COLO668 (cell line): ENCODE results near the gene OTOG.
A peak's percentile ranks its signal among the peaks of the same experiment; 100 is the strongest.

Experiments used
- DNase-seq: peaks from one replicate; lab custom pipeline; 2025; ENCODE audit not compliant: unreplicated experiment; lab: John Stamatoyannopoulos, UW

OTOG gene

DNA sequence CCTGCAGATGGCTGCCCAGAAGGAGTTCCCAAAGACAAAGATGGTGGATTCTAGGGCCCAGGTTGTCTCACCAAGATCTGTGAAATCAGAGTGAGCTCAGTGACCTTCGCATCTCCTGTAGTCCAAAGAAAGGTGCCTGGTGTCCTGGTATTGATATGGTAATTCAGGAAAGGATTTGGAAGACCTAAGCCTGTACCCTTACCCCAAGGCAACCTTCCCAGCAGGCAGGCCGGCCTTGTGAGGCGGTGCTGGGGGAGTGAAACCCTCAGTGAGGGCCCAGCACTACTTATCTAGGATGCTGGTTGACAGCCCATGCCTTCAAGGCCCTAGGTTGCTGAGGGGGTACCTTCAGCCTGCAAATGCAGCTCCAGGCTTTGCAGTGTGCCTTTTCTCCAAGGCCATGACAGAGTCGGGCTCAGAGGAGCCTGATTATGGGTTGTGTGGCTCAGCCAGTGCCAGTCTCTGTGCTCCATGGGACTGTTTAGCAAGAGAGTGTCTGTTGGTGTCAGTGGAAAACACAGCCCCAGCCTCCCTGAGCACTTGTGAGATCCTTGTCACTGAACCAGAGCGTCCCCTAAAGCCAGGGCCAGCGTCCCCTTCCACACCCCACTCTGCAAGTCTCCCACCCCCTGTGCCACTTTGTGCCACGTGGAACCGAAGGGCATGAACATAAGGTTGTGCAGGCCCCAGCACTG, 99.5 kb downstream of the OTOG start:
- no peak for DNase-seq

DNA sequence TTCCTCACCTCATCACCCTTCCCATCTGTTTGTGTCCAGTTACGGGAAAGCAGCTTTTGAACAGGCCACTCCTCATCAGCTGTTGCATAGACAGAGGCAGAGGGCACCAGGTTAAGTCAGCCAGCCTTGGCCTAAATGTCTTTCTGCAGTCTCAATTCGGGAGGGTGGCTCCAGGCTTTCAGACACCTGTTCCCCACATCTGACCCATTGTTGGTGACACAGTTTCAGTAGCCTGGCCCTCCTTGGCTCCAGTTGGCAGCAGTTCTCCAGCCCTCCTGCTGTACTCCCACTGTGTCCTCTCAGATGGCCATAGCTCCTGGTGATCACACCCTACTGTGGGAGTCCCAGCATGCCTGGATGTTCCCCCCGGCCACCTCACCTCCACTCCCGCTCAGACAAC, 101.5 kb downstream of the OTOG start:
- DNase-seq, result no peak

DNA sequence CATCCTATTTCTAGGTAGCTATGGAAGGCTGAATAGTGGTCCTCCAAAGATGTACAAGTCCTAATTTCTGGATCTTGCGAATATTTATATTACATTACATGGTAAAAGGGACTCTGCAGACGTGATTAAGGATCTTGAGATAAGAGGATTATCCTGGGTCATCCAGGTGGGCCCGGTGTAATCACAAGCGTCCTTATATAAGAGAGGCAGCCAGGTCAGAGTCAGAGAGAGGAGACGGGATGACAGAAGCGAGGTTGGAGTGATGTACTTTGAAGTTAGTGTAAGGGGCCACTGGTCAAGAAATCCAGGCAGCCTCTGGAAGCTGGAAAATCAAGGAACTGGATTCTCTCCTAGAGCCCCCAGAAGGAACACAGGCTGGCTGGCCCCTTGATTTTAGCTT, 102.2 kb downstream of the OTOG start:
- DNase-seq, result no peak

DNA sequence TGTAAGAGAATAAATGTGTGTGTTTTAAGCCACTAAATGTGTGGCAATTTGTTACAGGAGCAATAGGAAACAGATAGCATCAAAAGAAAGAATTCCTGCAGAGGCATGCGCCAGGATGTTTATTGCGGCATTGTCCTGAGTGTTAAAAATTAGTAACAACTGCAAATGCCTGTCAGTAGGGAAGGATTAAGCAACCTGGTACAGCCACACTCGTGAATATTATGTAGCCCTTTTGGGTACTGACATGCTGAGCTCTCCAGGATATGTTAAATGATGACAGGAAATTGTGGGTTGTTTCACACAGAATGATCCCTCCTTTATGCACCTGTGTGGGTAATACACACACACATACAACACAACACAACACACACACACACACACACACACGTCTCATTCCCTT, 102.6 kb downstream of the OTOG start:
- no peak for DNase-seq

DNA sequence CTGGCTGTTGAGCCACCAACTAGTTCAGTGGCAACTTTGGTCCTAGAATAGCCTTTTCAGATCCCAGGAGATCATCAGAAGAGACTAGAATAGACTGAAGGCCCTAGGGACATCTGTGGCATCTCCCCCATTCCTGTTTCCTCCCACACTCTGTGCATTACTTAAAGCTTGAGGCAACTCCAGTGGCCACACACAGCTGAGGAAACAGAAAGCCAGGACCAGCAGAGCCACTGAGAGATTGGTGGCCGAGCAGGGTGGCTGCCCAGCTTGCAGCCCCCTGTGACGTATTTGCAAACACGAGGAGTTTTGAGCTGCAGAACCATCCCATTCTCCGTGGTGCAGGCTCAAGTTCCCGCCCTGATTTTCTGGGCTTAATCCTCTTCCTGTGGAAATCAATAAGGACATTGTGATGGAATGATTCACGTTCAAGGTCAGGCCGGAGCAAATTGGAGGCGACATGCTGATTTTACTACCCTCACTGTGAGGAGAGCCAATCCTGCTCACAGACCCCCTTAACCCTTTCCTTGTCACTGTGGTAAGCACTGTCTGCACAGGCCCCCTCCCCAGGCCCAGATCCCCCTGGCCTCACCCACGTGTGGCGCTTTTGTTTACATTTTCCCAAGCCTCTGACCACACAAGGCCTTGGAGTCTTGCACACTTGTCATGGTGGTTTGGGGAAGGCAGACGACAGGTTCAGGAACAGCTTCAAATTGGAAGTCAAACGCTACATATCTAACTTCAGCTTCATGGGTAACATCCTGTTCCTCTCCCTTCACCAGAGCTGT, 103.3 kb downstream of the OTOG start:
- DNase-seq, result no peak

DNA sequence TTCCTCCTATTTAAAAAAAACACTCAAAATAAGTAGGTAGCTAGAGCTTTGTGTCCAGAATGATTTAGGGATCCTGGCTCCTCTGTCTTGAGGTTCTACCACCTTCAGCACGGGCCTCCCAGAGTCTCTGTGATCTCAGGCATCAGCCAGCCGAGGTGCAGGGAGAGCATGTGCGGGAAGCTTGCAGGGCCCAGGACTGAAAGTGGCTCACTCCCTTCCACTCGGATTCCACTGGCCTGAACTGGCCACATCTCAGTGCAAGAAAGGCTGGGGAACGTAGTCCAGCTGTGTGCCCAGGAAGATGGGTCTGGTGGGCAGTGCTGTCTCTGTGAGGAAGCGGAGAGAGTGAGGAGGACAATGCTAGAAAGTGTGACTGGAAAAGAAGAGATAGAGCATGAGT, 104.0 kb downstream of the OTOG start:
- DNase-seq, result no peak

DNA sequence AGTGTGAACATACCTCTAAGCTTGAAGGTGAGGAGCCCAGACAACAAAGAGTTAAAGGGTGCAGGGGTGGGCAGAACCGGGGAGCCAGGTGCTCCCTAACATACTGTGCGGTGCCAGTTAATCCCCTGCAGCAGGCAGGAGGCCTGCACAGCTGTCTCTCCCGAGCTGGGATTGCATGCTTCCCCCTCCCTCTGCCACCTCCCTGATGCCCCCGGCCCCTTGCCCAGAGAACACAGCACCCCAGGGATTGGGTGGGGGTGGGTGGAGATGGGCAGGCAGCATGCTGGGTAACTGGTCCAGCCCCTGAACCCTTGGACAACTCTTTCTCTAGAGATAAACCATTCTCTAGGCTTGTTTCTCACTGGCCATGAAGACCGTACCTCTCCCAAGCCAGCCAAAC, 104.6 kb downstream of the OTOG start:
- DNase-seq, result no peak

DNA sequence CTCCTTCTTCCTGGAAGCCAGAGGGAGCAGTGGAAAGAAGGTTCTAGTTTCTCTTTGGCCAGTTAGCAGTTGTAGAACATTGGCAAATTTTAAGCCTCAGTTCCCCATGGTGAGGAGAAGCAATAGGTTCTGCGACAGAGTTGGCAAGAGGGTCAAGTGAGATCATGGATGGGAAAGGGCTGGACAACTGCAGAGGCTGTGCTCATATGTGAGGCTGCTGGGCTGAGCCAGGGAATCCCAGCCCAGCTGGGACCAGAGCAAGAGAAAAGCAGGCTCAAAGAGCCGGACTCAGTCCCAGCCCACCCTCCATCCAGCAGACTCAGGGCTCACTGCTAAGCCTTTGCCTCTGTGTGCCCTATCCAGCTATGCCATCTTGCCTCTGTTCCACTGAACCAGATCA, 105.5 kb downstream of the OTOG start:
- DNase-seq, result no peak

DNA sequence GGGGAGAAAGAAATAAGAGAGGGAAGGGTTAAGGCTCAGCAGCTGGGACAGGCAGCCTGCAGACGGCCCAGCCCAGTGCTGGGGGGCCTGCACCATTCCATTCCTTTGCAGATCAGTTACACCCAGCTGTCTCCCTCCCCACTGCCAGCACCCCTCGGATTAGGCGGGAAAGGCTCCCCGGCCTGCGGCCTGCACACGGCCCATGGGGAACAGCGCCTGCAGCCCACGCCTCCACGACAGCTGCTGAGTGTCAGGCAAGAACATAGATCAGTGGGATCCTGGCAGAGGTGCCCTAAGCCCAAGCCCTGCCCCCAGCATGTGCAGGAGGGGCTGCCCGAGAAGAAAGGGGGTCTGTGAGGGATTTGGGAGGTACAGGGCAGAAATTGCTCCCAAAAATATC, 106.6 kb downstream of the OTOG start:
- no peak for DNase-seq

DNA sequence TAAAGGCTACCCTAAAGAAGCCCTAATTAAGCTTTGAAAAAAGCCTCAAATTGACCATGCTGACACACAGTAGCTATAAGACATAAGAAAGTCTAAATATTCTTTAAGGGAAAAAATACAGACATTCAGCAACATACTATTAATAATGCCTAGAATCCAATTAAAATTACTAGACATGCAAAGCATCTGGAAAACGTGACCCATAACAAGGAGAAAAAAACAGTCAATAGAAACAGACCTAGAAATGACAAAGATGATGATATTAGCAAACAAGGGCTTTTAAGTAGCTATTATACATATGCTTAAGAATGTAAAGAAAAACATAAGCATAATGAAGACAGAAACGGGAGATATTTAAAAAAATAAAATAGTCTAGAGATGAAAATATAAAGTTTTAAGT, 108.6 kb downstream of the OTOG start:
- DNase-seq, result no peak

DNA sequence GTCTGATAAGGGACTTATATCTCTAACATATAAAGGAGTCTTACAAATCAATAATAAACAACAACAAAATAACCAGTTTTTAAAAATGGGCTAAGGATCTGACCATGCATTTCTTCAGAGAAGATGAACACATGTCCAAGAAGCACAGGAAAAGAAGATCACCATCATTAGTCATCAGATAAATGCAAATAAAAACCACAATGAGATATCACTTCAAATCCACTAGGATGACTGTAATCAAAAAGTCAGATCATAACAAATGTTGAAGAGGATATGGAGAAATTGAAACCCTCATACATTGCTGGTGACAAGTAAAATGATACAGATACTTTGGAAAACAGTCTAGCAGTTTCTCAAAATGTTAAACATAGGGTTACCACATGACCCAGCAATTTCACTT, 111.2 kb downstream of the OTOG start:
- DNase-seq, result no peak

DNA sequence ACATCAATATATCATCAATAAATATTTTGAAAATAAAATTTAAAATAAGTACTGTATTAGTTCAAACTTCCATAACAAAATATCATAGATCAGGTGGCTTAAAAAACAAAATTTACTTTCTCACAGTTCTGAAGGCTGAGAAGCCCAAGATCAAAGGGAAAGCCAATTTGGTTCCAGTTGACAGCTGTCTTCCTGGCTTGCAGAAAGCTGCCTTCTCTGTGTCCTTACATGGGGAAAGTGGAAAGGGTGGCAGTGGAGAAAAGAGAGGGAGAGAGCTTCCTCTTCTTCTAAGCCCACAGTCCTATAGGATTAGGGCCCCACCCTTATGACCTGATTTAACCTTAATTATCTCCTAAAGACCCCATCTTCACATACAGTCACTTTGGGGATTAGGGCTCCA, 121.1 kb downstream of the OTOG start:
- DNase-seq, result no peak

DNA sequence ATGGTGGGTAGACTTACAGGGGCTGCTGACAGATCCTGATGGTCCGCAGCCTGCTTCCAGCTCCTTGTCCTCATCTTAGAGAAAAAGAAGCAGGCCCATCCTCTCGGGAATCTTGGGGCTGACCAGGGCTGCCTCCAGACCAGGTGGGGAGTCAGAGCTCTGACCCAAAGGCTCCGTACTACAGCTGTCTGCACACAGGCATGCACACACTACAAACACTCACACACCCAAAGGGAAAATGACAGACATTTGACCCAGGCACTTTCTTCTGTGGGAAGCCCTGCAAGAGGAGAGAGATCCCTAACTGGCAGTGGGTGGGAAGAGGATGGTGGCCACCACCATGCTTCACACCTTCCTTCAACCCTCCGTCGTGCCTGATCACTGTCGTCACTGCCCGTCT, 125.4 kb downstream of the OTOG start:
- DNase-seq, result no peak

DNA sequence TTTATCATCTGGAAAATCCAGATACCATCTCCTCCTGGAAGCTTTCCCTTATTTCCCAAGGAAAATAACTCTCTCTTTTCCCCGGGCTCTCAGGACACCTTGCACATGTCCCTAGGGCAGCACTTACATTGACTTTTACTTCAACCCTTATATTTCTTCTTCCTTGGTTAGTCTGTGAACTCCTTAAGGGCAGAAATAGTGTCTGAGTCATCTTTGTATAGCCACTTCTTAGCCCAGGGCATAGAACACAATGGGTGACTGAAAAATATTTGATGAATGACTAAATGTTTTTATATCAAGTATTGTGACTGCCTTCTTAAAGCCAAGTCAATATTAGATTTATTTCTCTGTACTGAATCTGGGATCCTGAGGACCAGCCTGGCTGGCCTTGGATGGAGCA, 126.9 kb downstream of the OTOG start:
- DNase-seq, result no peak

DNA sequence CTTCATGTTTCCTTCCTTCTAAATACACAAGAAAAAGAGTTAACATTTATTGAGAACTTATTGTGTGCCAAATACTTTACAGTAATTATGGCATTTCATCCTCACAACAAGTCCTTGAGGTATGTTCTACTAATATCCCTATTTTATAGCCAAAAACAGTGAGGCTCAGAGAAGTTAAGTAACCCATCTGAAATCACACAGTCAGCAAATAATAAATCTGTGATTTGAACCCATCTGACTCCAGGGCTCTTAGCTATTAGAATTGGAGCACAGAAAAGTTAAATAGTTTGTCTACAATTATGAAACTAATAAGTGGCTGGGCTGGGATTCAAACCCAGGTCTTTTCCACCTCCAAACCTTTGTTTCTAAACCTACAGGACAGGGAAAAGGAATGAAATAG, 135.8 kb downstream of the OTOG start:
- no peak for DNase-seq

DNA sequence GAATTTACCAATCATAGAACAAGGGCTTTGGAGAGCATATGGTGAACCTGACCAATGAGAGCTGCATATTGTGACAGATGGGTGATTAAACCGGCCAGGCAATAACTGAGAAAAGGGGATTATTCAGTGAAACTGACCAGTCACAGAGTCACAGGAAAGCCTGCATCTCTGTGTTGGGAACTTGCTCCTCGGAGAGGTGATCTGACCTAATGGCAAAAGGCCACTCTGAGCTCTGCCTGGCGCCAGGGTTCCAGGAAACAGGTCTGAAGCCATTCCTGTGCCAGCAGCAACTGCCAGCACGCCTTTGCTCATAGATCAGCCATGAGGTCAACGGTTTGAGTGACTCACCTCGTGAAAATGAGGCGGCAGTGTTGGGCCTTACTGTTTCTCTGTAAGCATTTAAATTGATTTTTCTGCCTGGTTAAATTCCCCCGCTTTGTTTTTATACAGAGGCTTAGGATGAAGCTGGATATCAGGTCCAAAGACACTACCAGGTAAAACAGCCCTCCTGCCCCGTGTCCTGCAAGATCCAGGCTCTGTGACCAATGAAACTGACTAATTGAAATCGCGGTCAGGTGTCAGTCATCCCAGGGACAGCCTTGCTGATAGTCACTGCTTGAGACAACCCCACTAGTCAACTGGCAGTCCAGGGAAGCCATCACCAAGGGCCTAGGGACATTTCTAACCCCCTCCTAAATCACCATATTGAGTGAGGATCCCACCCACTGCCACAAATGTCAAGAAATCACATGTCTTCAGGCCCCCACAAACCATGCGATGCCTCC, 136.5 kb downstream of the OTOG start:
- no peak for DNase-seq

DNA sequence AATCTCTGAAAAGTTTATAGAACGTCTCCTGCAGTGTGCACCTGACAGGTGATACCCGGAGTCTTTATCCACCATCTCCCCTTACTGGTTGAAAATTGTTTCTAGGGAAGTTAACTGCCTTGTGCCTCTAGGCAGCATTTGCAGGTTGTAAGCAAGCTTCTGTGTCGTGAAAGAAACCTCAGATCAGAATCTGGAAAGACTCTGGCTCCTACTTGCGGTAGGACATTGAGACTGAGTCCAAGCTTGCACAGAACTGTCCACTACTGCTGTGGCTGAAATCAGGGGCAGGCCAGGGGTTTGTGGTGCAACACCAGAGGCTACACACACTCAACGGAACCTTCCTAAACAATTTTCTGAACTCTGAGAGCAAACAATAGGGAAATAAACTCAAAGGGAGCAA, 137.5 kb downstream of the OTOG start:
- no peak for DNase-seq

DNA sequence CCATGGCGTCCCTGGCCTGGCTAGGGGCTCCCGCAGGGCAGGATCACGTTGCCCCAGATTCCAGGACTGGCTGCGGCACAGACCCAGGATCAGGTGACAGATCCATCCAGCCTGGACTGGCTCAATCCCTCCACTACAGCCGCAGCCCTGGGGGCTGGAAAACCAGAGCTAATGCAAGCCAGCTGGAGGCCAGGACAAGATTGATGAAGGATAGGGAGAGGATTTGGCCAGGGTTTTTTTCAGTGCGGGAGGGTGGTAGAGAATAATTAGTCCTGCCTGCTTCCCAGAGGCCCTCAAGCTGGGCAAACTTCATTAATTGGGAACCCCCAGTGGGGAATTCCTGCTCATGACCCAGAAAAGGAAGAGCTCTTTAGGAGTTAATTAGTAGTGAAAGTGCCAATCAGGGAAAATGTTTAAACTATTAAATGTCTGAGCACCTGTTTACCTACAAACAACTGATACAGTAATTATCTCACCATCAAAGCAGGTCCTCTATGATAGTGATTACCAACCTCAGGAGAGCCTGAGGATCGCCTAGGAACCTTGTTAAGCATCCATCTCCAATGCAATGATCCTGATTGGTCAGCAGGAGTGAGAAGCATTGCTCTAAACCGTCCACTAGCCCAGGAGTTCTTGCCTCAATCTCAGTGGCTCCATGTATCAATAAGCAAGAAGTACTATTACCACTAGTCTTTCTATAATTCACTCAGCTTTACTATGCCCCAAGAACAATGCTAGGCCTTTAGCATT, 139.3 kb downstream of the OTOG start:
- DNase-seq, result peak; percentile 13

DNA sequence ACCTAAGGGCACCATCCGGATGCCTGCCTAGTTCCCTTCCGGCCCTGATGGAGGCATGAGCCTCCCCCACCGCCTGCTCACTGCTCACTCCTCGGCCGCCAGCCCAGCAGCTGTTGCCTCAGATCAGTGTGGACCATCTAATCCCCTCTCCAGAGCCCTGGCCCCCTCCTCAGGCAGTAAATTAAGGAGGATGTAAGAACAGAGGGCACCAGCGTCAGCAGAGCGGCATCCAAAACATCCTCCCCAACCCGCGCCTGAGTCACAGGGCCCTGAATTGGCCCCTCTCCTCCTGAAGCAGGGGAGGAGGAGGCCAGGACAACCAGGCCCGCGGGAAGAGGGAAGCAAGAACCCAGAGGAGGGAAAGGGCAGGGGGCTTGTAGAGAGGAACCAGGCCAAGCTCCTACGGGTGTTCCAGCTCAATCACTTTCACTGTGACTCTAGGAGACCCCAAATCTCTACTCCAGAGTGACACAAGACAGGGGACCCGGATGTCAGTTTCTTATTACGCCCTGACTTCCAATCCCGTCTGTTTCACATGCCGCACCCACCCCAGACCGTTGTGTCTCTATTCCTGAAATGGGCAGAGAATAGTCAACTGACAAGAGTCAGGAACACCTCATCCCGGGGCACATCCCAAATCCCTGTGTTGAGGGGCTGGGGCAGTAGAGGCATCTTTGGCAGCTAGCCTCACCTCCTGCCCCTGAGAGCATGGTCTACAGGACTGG, 141.0 kb downstream of the OTOG start:
- DNase-seq, result no peak

DNA sequence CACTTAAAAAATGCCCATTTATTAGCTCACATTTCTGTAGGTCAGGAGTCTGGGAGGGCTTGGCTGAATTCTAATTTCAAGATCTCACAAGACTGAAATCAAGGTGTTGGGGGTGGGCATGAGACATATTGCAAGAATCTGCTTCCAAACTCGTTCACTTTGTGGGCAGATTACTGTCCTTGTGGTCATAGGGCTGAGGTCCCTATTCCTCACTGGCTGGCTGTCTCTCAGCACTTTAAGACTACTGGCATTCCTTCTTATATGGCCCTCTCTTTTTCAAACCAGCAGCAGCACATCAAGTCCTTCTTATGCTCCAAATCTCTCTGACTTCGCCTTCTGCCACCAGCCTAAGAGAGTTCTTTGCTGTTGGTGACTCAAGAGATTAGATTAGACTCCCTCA, 144.5 kb downstream of the OTOG start:
- no peak for DNase-seq

DNA sequence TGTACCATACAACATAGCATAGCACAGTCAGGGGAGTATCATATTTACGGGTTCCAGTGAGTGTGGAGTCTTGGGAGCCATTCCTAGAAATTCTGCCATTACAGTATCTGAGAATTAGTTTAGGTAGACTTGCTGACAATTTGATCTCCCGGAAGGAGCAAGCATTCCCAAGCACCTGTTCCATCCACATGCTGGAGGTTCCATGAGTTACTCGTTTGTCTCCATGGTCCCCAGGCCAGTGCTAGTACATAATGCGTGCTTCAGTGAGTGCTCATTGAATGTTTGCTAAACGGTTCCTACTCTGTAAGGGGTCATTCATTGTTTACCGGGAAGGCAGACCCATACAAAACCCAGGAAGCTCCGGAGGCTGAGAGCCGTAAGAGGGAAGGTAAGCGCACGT, 144.9 kb downstream of the OTOG start:
- DNase-seq, result no peak
